Measurements from ENCODE around the gene CCDC68.

The CCDC68 gene

GRCh38 chr18:54961016-54961423, 1.8 kb upstream of the CCDC68 start:
- DNase-seq (ENCODE audit: low read depth): no peak

GRCh38 chr18:54960197-54960596, 936 bp upstream of the CCDC68 start:
- DNase-seq (ENCODE audit: low read depth): no peak

DNA sequence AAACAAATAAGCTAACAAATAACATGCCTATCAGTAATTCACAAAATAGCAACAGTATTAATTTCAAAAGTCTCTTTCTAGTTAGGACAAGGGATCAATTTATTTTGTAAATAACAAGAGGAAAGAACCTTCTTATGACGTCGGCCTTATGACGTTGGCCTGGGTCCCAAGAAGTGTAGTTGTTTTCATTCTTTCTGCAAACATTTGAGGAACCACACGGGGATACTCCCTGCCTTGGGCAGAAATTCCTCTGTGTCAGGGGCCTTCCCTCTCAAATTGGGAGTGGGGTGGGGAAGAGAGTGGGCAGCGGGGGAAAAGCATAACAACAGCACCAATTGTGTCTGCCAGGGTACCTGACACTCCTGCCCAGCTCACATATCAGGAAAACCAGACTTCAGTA, 1.3 kb downstream of the CCDC68 start:
- no peak for DNase-seq (ENCODE audit: low read depth)

DNA sequence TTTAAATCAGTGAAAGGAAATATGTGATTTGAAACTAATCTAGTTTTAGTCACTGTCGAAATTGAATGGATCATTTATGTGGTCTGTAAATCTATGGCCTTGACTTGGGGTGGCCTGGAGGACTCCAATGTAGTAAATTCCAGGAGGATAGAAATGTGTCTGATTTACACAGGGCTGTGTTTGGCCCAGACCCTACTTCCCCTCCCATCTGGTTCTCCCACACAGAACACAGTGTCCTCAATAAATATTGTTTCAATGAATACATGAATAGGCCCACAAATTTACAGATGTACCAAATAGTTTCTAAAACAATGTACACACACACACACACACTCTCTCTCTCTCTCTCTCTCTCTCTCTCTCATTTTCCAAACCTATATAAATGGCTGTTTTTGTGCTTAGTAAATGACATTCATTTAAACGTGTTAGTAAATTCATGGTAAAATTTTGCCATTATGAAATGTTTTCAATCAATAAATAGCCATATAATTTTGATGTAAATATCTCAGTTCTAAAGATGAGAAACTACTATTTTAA, 1.9 kb downstream of the CCDC68 start:
- DNase-seq (ENCODE audit: low read depth): no peak

DNA sequence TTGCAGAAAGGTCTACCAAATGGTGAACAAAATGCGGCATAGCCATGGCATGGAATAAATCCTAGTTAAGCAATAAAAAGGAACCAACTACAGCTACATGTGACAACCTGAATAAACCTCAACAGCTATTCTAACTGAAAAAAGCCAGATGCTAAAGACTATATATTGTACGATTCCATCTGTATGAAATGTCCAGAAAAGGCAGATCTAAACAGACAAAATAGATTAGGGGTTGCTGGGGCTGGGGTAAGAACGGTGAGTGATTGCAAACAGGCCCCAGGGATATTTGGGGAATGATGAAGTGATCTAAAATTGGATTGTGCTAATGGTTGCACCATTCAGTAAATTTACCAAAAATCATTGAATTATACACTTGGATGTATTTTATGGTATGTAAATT, 2.8 kb downstream of the CCDC68 start:
- DNase-seq (ENCODE audit: low read depth): no peak

GRCh38 chr18:54952026-54952425, 7.2 kb downstream of the CCDC68 start:
- no peak for DNase-seq (ENCODE audit: low read depth)

- DNase-seq (ENCODE audit: low read depth): no peak
Observed at GRCh38 chr18:54950221-54950620, 9.0 kb downstream of the CCDC68 start.

GRCh38 chr18:54949588-54949987, 9.7 kb downstream of the CCDC68 start:
- no peak for DNase-seq (ENCODE audit: low read depth)

DNA sequence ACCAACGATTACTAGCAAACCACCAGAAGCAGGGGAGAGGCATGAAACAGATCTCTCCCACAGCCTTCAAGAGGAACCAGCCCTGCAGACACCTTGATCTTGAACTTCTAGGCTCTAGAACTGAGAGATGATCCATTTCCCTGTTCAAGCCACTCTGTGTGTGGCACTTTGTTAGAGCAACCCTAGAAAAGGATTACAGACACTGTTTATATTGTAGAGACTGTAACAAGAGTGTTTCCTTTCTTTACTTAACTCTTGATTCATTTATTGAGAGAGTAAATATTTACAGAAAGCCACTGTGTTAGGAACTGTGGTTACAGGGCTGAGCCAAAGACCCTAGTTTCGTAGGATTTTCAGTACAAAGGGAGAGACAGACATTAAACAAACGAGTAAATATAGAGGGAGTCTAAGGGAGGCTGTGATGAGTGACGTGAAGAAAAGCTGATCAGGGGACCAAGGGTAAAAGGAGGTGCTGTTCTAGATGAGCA, 10.9 kb downstream of the CCDC68 start:
- DNase-seq (ENCODE audit: low read depth): no peak

GRCh38 chr18:54947091-54947490, 12.2 kb downstream of the CCDC68 start:
- DNase-seq (ENCODE audit: low read depth): no peak

GRCh38 chr18:54946149-54946581, 13.1 kb downstream of the CCDC68 start:
- peak; percentile 30 for DNase-seq (ENCODE audit: low read depth)

DNA sequence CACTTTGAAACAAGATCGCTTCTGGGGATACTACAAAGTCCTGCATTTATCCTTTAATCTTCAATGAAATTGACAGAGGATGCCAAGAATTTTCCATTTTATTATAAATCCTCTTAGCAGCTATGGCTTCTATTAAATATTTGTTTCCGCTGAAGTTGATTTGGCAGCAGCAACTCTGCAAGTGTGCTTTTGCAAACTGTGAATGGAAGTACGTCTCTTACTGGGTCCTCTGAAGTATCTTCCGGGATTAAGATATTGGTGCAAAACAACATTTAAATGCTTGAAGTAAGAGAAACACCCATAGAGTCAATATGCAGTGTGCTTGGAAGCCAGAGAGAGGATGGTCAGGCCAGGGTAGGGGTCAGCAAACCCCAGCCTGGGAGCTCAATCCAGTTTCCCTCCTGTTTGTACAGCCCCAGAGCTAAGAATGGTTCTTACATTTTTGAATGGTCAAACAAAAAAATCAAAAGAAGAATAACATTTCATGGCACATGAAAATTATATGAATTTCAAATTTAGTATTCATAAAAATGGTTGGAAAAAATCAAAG, 13.6 kb downstream of the CCDC68 start:
- no peak for DNase-seq (ENCODE audit: low read depth)

DNA sequence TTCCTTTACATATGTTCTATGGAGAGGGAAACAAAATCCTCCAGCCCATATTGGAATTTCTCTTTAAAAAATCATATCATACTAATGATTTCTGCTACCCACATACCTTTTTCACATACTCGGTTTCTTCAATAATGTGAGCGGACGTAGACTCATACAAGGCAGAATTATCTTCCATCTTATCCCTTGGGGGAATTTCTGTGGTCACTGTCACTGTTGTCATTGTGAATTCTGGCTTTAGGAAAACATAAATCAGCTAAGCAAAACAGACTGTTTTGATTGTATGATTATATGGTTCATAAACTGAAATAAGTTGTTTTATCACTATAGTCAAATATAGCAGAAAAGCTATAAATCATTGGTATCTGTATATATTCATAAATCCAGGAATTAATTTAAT, 16.7 kb downstream of the CCDC68 start:
- no peak for DNase-seq (ENCODE audit: low read depth)

DNA sequence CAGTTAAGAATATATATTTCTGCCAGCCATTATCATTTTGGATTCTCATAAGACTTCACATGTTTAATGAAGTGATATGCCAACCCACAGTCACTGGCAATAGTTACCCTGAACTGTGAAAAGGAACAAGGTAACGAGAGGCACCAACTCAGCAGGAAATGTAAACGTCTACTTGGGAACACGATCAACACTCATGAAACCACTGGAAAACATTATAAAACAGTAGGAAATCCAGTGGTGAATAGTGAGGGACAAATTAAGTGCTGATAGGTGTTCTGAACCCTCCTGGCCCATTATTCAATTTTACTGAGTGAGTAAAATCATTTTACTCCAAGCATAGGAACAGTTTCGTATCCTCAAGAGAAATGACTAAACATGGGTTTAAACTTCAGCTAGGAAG, 17.1 kb downstream of the CCDC68 start:
- no peak for DNase-seq (ENCODE audit: low read depth)

- no peak for DNase-seq (ENCODE audit: low read depth)
Observed at GRCh38 chr18:54939361-54939917, 19.8 kb downstream of the CCDC68 start.

DNA sequence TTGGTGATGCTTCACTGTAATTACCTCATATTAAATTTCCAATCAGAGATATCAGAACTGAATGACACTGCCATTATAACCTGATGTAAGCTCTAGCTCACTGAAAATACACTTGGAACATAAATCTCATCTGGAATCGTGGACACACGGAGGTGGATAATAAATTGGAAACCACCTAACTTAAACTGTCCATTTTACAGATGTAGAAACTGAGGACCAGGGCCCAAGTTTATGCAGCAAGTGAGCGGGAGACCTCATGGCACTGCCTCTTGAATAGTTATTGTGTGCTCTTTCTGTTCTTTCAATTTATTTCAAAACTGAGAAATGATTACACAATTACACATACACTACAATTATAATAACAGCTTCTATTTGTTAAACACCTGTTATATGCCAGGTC, 20.8 kb downstream of the CCDC68 start:
- DNase-seq (ENCODE audit: low read depth): no peak

GRCh38 chr18:54932472-54932871, 26.8 kb downstream of the CCDC68 start:
- DNase-seq (ENCODE audit: low read depth): no peak

- no peak for DNase-seq (ENCODE audit: low read depth)
Observed at GRCh38 chr18:54931152-54931551, 28.1 kb downstream of the CCDC68 start.

DNA sequence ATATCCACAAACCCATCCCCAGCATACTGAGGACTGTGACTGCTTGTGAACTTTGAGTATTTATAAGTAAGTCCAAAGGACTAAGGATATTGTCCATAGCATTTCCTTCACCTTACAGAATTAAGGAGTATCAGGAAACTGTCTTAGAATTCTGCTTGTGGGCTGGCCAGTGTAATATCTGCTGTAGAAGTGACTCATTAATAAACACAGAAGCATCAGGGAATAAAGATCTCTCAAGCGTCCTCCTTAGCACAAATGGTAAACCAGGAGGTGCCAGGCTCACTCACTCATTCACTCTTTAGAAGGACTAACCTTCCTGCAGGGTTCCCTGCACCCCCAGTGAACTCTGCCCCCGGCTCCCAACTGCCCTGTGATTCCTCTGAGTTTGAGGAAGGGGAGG, 31.0 kb downstream of the CCDC68 start:
- DNase-seq (ENCODE audit: low read depth): no peak

- no peak for DNase-seq (ENCODE audit: low read depth)
Observed at GRCh38 chr18:54926593-54927325, 32.5 kb downstream of the CCDC68 start.

DNA sequence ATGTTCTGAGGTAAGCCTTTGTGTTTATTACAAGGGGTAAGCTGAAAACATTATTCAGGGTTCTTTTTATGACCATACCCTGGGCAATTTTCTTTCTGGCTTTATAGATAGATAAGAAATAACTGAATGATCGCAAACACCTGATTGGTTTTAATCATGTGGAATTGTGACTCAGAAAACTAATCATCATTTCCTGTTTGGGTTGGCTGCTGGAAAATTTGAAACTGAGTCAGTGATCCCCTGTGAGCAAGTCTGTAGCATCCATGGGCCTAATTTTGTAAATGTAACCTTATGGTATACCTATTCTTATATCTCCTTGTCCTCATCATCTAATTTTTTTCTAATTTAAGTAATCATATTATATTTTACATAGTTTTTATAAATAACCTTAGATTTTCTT, 34.3 kb downstream of the CCDC68 start:
- DNase-seq (ENCODE audit: low read depth): no peak

DNA sequence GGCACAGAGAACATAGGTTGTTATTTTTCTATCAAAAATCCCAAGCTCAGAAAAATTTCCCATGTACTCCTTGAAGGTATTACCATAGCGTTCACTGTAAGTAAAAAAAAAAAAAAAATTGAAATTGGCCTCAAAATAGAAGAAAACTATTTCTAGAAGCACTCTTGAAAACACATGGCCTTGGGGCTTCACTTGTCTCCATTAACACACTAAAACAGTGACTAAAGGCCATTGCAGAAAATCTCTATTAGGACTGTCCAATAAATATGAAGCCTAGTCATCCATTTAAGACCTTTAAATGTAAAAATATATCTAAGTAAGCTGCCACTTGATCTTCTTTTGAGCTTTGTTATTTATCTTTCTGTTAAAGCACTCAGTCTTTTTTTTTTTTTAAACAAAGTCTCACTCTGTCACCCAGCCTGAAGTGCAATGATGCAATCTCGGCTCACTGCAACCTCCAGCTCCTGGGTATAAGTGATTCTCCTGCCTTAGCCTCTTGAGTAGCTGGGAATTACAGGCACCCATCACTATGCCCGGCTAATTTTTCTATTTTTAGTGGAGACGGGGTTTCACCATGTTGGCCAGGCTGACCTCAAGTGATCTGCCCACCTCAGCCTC, 35.8 kb downstream of the CCDC68 start:
- no peak for DNase-seq (ENCODE audit: low read depth)

GRCh38 chr18:54919412-54919811, 39.8 kb downstream of the CCDC68 start:
- no peak for DNase-seq (ENCODE audit: low read depth)

All from HS-5 (cell line).